Right lobe of liver (tissue), 4 donors: Measurements from ENCODE around the gene PRRC2A.

ENCODE experiments used
- CTCF ChIP-seq, 4 donors: fragments of 200-600 bp in 3 of 4; fragments of 450-650 bp in 1 of 4; IDR thresholded peaks; one replicate each; pipeline versions ENCODE4 v1.5.1 to v1.8.0; 2016 to 2022; ENCODE audit warnings: antibody characterized with exemption in 4 of 4, mild to moderate bottlenecking in 2 of 4
- POLR2A ChIP-seq: fragments of 450-650 bp; IDR thresholded peaks from one replicate; pipeline ENCODE4 v1.6.1; 2017; ENCODE audit warnings: antibody characterized with exemption, mild to moderate bottlenecking
- donor health status: DM: no; HTN: no; CAD: no.
- donor health status: DM: no; HTN: no; CAD: no.
- donor health status: DM: no; HTN: yes; CAD: no.

GRCh38 chr6:31615748-31616147 is 4.8 kb upstream of the PRRC2A start:
- TF ChIP-seq POLR2A (no peak), CTCF (IDR thresholded peaks at IDR 0.05) (no peak)
